H1 (cell line): ENCODE measurements around the gene DRG1. TPM values are rescaled to one million over a fixed set of nuclear protein-coding genes. Genes with fewer than 3 reads are reported as not detected.

Source experiments
- CTCF ChIA-PET: fragments of 300-600 bp; sonication (Branson Sonifier 250); formaldehyde crosslinking; loops from one replicate; lab custom pipeline; 2021; ENCODE audit not compliant: partially characterized antibody; lab: Charles Lee
- POLR2A ChIA-PET: fragments of 300-600 bp; sonication (Branson Sonifier 250); formaldehyde crosslinking; loops from one replicate; lab custom pipeline; 2021; ENCODE audit warnings: inconsistent platforms; ENCODE audit not compliant: partially characterized antibody; lab: Charles Lee
- DNase-seq, 2 experiments: peaks; one replicate each; pipeline versions ENCODE4 v3.0.0 to v3.0.0-alpha.2; 2010 to 2022; ENCODE audit warnings: low spot score in 2 of 2, low read depth in 1 of 2, mixed read lengths in 1 of 2
- FAIRE-seq: peaks from 2 replicates; lab custom pipeline; 2011; peaks lifted over from hg19 to GRCh38; lab: Jason Lieb, UNC
- H2AFZ ChIP-seq: 2 replicates; pipeline ENCODE4 v1.8.1; 2012; ENCODE audit warnings: low read length, inconsistent platforms
- H2AK5ac ChIP-seq: 2 replicates; pipeline ENCODE4 v1.6.1; 2013; ENCODE audit warnings: low read depth, low read length
- H2BK120ac ChIP-seq: replicated peaks from 2 replicates; pipeline ENCODE3; 2013; ENCODE audit warnings: low read depth, low read length, inconsistent platforms
- H2BK12ac ChIP-seq: 2 replicates; pipeline ENCODE4 v1.6.1; 2013; ENCODE audit warnings: low read depth, low read length
- H2BK15ac ChIP-seq: 2 replicates; pipeline ENCODE4 v1.6.1; 2013; ENCODE audit warnings: low read length
- H2BK20ac ChIP-seq: 2 replicates; pipeline ENCODE4 v1.6.1; 2013; ENCODE audit warnings: low read length
- H2BK5ac ChIP-seq: 2 replicates; pipeline ENCODE4 v1.6.1; 2013; ENCODE audit warnings: low read depth, low read length
- H3K14ac ChIP-seq: 2 replicates; pipeline ENCODE4 v1.6.1; 2013; ENCODE audit warnings: inconsistent platforms; ENCODE audit not compliant: insufficient read length
- H3K18ac ChIP-seq: 2 replicates; pipeline ENCODE4 v1.6.1; 2013; ENCODE audit warnings: low read length; ENCODE audit errors: extremely low read depth
- H3K23ac ChIP-seq: 2 replicates; pipeline ENCODE4 v1.6.1; 2013; ENCODE audit warnings: inconsistent platforms; ENCODE audit not compliant: insufficient read length
- H3K23me2 ChIP-seq: 2 replicates; pipeline ENCODE4 v1.6.1; 2013; ENCODE audit warnings: low read depth, low read length
- H3K27ac ChIP-seq: 2 replicates; pipeline ENCODE4 v1.6.1; 2011; ENCODE audit warnings: low read depth, low read length, inconsistent platforms
- H3K27me3 ChIP-seq, 4 experiments: replicated peaks in 1 of 4; 1 replicate in 1 of 4; 2 replicates in 3 of 4; pipeline versions ENCODE4 v1.6.1 to v1.8.1; 2011 to 2013; ENCODE audit warnings: low read length in 3 of 4, mild to moderate bottlenecking in 3 of 4, inconsistent platforms in 2 of 4, mixed read lengths in 2 of 4, moderate library complexity in 1 of 4; ENCODE audit not compliant: control insufficient read depth in 3 of 4, insufficient read depth in 3 of 4; ENCODE audit errors: extremely low read depth in 1 of 4
- H3K36me3 ChIP-seq, 4 experiments: 2 replicates each; pipeline versions ENCODE4 v1.6.1 to v1.8.1; 2011 to 2013; ENCODE audit warnings: mild to moderate bottlenecking in 4 of 4, low read length in 3 of 4, moderate library complexity in 2 of 4, control low read depth in 1 of 4, inconsistent platforms in 1 of 4; ENCODE audit not compliant: insufficient read depth in 4 of 4, control insufficient read depth in 2 of 4
- H3K4ac ChIP-seq: replicated peaks from 2 replicates; pipeline ENCODE3; 2013; ENCODE audit warnings: low read length, low read depth, mixed read lengths, inconsistent platforms; ENCODE audit not compliant: insufficient read length
- H3K4me1 ChIP-seq, 4 experiments: replicated peaks in 1 of 4; 1 replicate in 1 of 4; 2 replicates in 3 of 4; pipeline versions ENCODE4 v1.6.1 to v1.8.1; 2011 to 2013; ENCODE audit warnings: low read length in 3 of 4, inconsistent platforms in 2 of 4, mixed read lengths in 1 of 4; ENCODE audit not compliant: insufficient read depth in 4 of 4, control insufficient read depth in 3 of 4
- H3K4me2 ChIP-seq, 2 experiments: 2 replicates each; pipeline versions ENCODE4 v1.6.1 to v1.8.1; 2011 to 2013; ENCODE audit warnings: low read depth in 2 of 2, low read length in 2 of 2, control low read depth in 1 of 2, inconsistent platforms in 1 of 2, mild to moderate bottlenecking in 1 of 2; ENCODE audit not compliant: insufficient read depth in 1 of 2
- H3K4me3 ChIP-seq, 4 experiments: fragments of 200-600, 300-600 bp in 1 of 4; sonication (generic), shearing (Covaris generic), sonication (Bioruptor Twin) in 1 of 4; 2 replicates each; pipeline versions ENCODE4 v1.5.1 to v1.8.1; 2011 to 2016; ENCODE audit warnings: low read length in 4 of 4, low read depth in 3 of 4, control low read depth in 2 of 4, inconsistent platforms in 2 of 4, mild to moderate bottlenecking in 2 of 4, mixed read lengths in 1 of 4, moderate library complexity in 1 of 4; ENCODE audit not compliant: insufficient read depth in 2 of 4; ENCODE audit errors: extremely low read depth in 1 of 4
- H3K56ac ChIP-seq: replicated peaks from 2 replicates; pipeline ENCODE3; 2013; ENCODE audit warnings: low read depth, mild to moderate bottlenecking, mixed read lengths, low read length, inconsistent platforms; ENCODE audit not compliant: insufficient read length
- H3K79me1 ChIP-seq: 2 replicates; pipeline ENCODE4 v1.6.1; 2013; ENCODE audit warnings: low read depth, low read length, control low read depth
- H3K79me2 ChIP-seq, 2 experiments: 2 replicates each; pipeline versions ENCODE4 v1.6.1 to v1.8.1; 2012 to 2013; ENCODE audit warnings: low read length in 2 of 2, mild to moderate bottlenecking in 2 of 2, inconsistent platforms in 1 of 2; ENCODE audit not compliant: insufficient read depth in 2 of 2, control insufficient read depth in 1 of 2
- H3K9ac ChIP-seq, 4 experiments: replicated peaks in 1 of 4; 1 replicate in 1 of 4; 2 replicates in 3 of 4; pipeline versions ENCODE4 v1.6.1 to v1.8.1; 2011 to 2013; ENCODE audit warnings: low read depth in 3 of 4, low read length in 3 of 4, control low read depth in 2 of 4, mild to moderate bottlenecking in 2 of 4, moderate library complexity in 2 of 4, inconsistent platforms in 1 of 4; ENCODE audit errors: extremely low read depth in 1 of 4
- H3K9me3 ChIP-seq, 2 experiments: 2 replicates each; pipeline versions ENCODE4 v1.6.1 to v1.8.1; 2012 to 2013; ENCODE audit warnings: mild to moderate bottlenecking in 2 of 2, moderate library complexity in 2 of 2, control low read depth in 1 of 2, inconsistent platforms in 1 of 2, low read depth in 1 of 2, low read length in 1 of 2, mixed read lengths in 1 of 2; ENCODE audit not compliant: insufficient read depth in 2 of 2
- H4K20me1 ChIP-seq, 2 experiments: replicated peaks in 1 of 2; 2 replicates each; pipeline versions ENCODE3 to v1.8.1; 2011 to 2013; ENCODE audit warnings: inconsistent platforms in 2 of 2, low read length in 2 of 2, mild to moderate bottlenecking in 1 of 2; ENCODE audit not compliant: insufficient read depth in 2 of 2, control insufficient read depth in 1 of 2
- H4K5ac ChIP-seq: 2 replicates; pipeline ENCODE4 v1.6.1; 2013; ENCODE audit warnings: low read length, low read depth, mixed read lengths, inconsistent platforms; ENCODE audit not compliant: insufficient read length
- H4K8ac ChIP-seq: 2 replicates; pipeline ENCODE4 v1.8.0; 2013; ENCODE audit warnings: mild to moderate bottlenecking, moderate library complexity, low read length, inconsistent platforms; ENCODE audit not compliant: insufficient read depth; ENCODE audit errors: extremely low read depth
- H4K91ac ChIP-seq: replicated peaks from 2 replicates; pipeline ENCODE3; 2013; ENCODE audit warnings: low read length, mixed read lengths, inconsistent platforms; ENCODE audit not compliant: insufficient read length
- EGR1 ChIP-seq: IDR thresholded peaks from 2 replicates; pipeline ENCODE4 v1.6.1; 2011; ENCODE audit warnings: low read depth, low read length, borderline replicate concordance
- WGBS, 2 experiments: shearing (Covaris generic) in 1 of 2; methylation state at CpG; one replicate each; pipeline versions ENCODE4 v1.1.6 to v1.1.7; 2013 to 2015; ENCODE audit warnings: low lambda C conversion rate in 2 of 2, mixed read lengths in 2 of 2, inconsistent platforms in 1 of 2, low coverage in 1 of 2, missing lambda C conversion rate in 1 of 2; ENCODE audit not compliant: insufficient replicate concordance in 2 of 2, insufficient coverage in 1 of 2, insufficient read length in 1 of 2; ENCODE audit errors: extremely low coverage in 1 of 2, missing lambda C conversion rate in 1 of 2; 5-methylcytosine and 5-hydroxymethylcytosine counted together
- polyA plus RNA-seq, 7 experiments: library from polyadenylated mRNA; depleted of rRNA in 3 of 7; stranded (reverse) in 5 of 7; unstranded in 2 of 7; fragments of >200 nt in 5 of 7; fragments of 200-250 nt in 2 of 7; gene quantifications; 1 replicate in 5 of 7; 2 replicates in 1 of 7; 4 replicates in 1 of 7; pipeline versions ENCODE4 v1.2.1 to v1.2.3, GENCODE V29; 2011 to 2013; ENCODE audit warnings: missing spikeins in 2 of 7, mixed read lengths in 2 of 7
- total RNA-seq: library from RNA; stranded (reverse); fragmentation: NEBNext Ultra II Directional; extraction: Animal tissue kit (Norgen Biotek cat#: 25700); gene quantifications from 2 replicates; pipeline ENCODE4 v1.2.1, GENCODE V29; 2021
- TF ChIP-seq, protein P1 (sequence below): IDR thresholded peaks from 2 replicates; pipeline ENCODE4 v1.6.1; 2012; ENCODE audit warnings: low read length, inconsistent platforms

Gene DRG1
- total and polyA plus RNA-seq, 2 of the 8 experiments (the other 6 are each of a cell fraction or from before 2014, with no cell fraction given) = 45.3 to 81.9 TPM

DNA sequence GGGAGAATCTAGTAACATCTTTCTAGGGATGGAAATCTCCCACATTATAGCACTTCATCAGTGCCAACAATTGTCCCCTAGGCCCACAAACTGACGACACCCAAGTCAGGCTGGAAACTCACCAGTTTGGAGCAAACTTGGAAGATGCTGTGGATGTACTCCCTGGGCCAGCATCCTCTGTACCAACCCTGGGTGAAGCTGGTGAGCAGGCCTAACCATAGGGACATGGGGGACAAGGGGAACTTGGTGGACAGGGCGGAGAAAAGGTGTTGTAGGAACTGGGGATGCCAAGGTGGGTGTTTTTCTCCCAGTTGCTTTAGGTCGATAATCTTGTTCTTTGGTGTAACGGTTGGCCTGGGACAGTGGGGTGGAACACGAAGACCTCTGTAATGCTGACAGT is 42.2 kb downstream of the DRG1 start:
- H2AK5ac ChIP-seq = no peak overlapping the region
- no peak overlapping the region; a peak in 1 of 7 replicates for H3K9ac ChIP-seq
- H3K9me3 ChIP-seq = no peaks in the 10 kb centered on the region
- ChIA-PET CTCF (interaction anchor here (0.9 kb wide), 1 partner anchor 12 kb away, joined by 3 read pairs; no protein-coding TSS in a partner anchor), POLR2A (interaction anchor here (5.2 kb wide), 1 partner anchor 10 kb away, joined by 23 read pairs; no protein-coding TSS in a partner anchor)
- H3K27me3 ChIP-seq = no peaks in the 10 kb centered on the region
- H4K91ac ChIP-seq = no peak overlapping the region
- H2BK120ac ChIP-seq = no peak overlapping the region
- H3K18ac ChIP-seq = no peak overlapping the region
- FAIRE-seq (no peak), DNase-seq (no peak)
- no peak overlapping the region for H3K23ac ChIP-seq
- no peaks in the 10 kb centered on the region for H3K23me2 ChIP-seq
- H3K4ac ChIP-seq = no peak overlapping the region
- H3K14ac ChIP-seq = no peak overlapping the region
- peaks cover 11 to 59% (median 46%) of the 10 kb centered on the region in 4 experiments for H3K36me3 ChIP-seq
- 98% methylated on average over 5 of the region's 5 CpGs; no CpG with 5 or more reads in 1 of the 2 experiments for WGBS, 2 experiments
- H2AFZ ChIP-seq = no peak overlapping the region
- H3K4me1 ChIP-seq = no peaks in the 10 kb centered on the region
- no peak overlapping the region for H3K56ac ChIP-seq
- no peak for TF ChIP-seq EGR1
- TF ChIP-seq, protein P1, sequence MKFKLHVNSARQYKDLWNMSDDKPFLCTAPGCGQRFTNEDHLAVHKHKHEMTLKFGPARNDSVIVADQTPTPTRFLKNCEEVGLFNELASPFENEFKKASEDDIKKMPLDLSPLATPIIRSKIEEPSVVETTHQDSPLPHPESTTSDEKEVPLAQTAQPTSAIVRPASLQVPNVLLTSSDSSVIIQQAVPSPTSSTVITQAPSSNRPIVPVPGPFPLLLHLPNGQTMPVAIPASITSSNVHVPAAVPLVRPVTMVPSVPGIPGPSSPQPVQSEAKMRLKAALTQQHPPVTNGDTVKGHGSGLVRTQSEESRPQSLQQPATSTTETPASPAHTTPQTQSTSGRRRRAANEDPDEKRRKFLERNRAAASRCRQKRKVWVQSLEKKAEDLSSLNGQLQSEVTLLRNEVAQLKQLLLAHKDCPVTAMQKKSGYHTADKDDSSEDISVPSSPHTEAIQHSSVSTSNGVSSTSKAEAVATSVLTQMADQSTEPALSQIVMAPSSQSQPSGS = no peak
- H2BK12ac ChIP-seq = no peak overlapping the region
- no peak overlapping the region for H2BK20ac ChIP-seq
- H3K4me3 ChIP-seq = no peak overlapping the region
- no peak overlapping the region for H2BK15ac ChIP-seq
- no peak overlapping the region for H4K5ac ChIP-seq
- no peak overlapping the region for H3K27ac ChIP-seq
- H4K20me1 ChIP-seq = peaks cover 0 to 2% of the 10 kb centered on the region in 2 experiments
- no peak overlapping the region for H2BK5ac ChIP-seq
- no peaks in the 10 kb centered on the region for H3K79me1 ChIP-seq
- H3K79me2 ChIP-seq = no peaks in the 10 kb centered on the region
- H4K8ac ChIP-seq = no peak overlapping the region; the same call in 1 of the 2 replicates
- H3K4me2 ChIP-seq = no peak overlapping the region
